Measurements from ENCODE around the gene RAB10.

DNA sequence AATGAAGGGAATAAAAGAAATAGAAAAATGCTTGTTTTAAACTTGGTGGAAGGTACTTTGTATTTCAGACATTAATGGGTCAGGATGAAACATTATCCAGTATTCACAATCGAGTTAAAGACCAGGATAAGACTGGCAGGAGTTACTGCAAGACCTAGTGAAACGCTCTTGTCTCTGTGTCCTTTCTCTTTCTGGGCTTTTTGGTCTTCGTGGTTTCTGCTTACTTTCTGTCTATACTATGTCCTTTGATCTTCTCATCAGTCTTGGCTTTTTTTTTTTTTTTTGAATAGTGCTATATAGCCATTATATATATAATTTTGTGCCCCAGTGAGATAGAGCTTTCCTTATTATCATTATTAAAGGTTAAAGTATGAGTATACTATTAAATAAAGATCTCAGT is 96.9 kb downstream of the RAB10 start:
- TF ChIP-seq TCF4 (CRISPR knock-in tag; IDR thresholded peaks at IDR 0.05; ENCODE audit: borderline replicate concordance) (no peak), PATZ1 (CRISPR knock-in tag; IDR thresholded peaks at IDR 0.05; ENCODE audit: borderline replicate concordance) (no peak), ARNTL (CRISPR knock-in tag; IDR thresholded peaks at IDR 0.05; ENCODE audit: borderline replicate concordance, low read depth) (no peak), RARB (CRISPR knock-in tag; IDR thresholded peaks at IDR 0.05) (no peak), TOX (CRISPR knock-in tag; IDR thresholded peaks at IDR 0.05; ENCODE audit: borderline replicate concordance) (no peak), ESRRG (CRISPR knock-in tag; IDR thresholded peaks at IDR 0.05) (no peak), ZFP3 (CRISPR knock-in tag; IDR thresholded peaks at IDR 0.05) (no peak), ZNF70 (CRISPR knock-in tag; IDR thresholded peaks at IDR 0.05) (no peak), ISL1 (CRISPR knock-in tag; IDR thresholded peaks at IDR 0.05) (no peak)
- TF ChIP-seq, protein P1, sequence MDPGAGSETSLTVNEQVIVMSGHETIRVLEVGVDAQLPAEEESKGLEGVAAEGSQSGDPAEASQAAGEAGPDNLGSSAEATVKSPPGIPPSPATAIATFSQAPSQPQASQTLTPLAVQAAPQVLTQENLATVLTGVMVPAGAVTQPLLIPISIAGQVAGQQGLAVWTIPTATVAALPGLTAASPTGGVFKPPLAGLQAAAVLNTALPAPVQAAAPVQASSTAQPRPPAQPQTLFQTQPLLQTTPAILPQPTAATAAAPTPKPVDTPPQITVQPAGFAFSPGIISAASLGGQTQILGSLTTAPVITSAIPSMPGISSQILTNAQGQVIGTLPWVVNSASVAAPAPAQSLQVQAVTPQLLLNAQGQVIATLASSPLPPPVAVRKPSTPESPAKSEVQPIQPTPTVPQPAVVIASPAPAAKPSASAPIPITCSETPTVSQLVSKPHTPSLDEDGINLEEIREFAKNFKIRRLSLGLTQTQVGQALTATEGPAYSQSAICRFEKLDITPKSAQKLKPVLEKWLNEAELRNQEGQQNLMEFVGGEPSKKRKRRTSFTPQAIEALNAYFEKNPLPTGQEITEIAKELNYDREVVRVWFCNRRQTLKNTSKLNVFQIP (CRISPR knock-in tag; IDR thresholded peaks at IDR 0.05; ENCODE audit: borderline replicate concordance, low read depth) = no peak

Data from SK-N-SH treated with all-trans-retinoic acid at 6 μM for 48 hours (cell line).